HG03135 (cell line): ENCODE results near the gene ITGAD.
"Not testable (repeated sequence)": the region's sequence is repeated elsewhere in the genome, so short reads cannot be mapped to it uniquely, and the experiment has no call there.

Experiments
- ATAC-seq: cut with Tn5 transposase; IDR thresholded peaks from one replicate; pipeline ENCODE4 v1.9.1; 2021; ENCODE audit warnings: mild to moderate bottlenecking, moderate library complexity; ENCODE audit not compliant: unreplicated experiment

The ITGAD gene

DNA sequence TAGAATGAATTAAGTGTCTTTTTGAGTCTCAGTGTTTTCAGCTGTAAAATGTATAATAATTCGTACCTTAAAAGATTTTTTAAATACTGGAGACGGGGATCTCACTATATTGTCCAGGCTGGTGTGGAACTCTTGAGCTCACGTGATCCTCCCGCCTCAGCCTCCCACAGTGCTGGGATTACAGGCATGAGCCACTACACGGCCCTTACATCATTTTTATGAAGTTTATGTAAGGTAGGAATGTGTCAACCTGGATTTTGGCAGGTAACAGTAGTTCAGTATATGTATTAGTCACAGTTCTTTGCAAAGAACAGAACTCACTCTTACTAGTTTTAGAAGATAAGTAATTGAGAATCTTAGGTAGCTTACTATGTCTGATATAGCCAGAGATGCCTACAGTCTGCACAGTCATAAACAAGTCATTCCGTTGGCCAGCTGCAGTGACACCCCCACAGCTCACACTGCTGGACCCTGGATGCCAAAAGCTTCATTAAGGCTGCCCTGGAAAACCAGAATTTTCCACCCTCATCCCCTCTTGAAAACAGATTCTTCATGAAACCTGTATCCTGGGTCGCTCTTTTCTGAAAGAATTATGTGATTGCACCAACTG lies 35.6 kb downstream of the ITGAD start:
- ATAC-seq, result no peak

GRCh38 chr16:31429314-31429713 lies 36.2 kb downstream of the ITGAD start:
- no peak for ATAC-seq

GRCh38 chr16:31429796-31430195 lies 36.7 kb downstream of the ITGAD start:
- no peak for ATAC-seq

- no peak for ATAC-seq
These were observed 37.4 kb downstream of the ITGAD start for GRCh38 chr16:31430380-31431052.

DNA sequence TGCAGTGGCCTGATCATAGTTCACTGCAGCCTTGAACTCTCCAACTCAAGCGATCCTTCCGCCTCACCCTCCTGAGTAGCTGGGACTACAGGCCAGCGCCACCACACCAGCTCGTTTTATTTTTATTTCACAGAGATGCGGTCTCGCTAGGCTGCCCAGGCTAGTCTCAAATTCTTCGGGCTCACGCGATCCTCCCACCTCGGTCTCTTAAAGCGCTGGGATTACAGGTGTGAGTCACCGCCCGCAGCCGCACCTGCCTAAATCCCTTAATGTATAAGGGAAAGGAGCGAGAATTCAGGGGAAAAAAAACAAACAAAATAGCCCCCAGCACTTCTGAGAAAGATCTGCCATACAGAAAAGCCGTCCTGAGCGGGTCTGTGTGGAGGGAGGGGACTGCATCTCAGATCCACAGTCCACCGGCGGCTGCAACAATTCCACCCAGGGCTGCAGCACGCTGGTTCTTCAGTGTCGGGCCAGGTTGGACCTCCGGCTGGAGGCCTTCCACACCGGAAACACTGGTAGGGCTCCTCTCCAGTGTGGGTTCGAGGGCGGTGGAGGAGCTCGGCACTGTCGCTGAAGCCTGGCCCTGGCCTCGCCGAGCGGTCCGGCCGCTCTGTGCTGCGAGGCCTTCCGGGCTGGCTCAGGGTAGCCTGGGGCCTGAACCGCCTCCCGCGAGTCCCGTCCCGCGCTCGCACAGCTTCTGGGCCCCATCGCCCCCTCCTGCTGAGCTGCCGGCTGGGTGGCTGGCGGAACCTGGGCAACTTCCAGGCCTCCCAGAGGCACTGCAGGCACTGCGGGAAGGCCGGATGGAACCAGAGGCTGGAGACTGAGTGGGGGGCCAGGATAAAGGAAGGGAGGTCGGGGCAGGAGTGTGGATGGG lies 42.4 kb downstream of the ITGAD start:
- no peak for ATAC-seq

DNA sequence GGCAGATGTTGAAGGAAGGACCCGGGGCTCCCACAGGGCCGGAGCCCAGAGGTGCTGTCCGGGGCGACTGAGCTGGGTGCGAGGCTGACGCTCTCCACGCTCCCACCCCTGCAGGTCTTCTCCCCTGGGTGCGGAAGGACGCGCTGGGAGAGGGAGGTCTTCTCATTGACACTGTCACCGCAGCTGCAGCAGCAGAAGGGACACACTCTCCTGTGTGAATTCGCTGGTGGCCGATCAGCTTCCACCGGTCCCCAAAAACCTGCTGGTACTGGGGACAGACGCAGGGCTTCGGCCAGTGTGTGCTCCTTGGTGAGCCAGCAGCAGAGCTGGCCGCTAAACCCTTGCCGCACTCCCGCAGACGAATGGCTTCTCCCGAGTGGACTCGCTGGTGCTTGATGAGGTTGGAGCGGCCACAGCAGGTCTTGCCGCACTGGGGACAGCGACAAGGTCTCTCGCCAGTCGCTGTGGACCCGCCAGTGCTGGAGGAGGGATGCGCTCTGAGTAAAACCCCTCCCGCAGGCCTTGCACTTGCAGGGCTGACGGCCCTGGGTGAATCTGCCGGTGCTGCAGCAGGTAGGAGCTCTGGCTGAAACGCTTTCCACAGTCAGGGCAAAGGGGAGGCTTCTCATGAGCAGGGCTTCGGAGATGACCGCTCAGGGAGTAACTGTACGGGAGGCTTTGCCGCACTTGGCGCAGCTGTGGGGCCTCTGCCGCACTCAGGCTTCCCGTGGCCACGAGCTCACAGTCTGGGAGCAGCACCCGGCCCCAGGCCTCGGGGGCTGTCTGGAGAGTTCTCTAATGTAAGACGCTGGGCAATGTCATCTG lies 43.3 kb downstream of the ITGAD start:
- ATAC-seq, result no peak

DNA sequence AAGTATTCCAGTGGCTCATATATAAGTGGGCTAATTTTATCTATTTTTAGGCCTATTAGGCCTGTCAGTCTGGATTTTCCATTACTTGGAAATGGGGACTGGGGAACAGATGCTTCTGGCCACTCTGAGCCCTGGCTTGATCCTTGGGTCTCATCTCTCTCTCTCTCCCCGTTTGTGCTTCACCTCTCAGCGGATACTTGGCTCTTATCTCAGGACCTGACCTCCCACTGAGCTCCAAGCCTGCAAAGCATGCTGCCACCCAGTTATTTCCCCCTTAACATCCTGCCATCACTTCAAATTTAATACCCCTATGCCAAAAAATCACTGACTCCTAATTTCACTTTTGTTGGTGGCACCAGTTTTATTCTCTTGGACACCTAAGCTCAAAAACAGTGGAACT lies 45.3 kb downstream of the ITGAD start:
- ATAC-seq, result no peak

GRCh38 chr16:31439023-31439422 lies 45.9 kb downstream of the ITGAD start:
- not testable (repeated sequence) for ATAC-seq

GRCh38 chr16:31439519-31439918 lies 46.4 kb downstream of the ITGAD start:
- ATAC-seq, result no peak

GRCh38 chr16:31440516-31441184 lies 47.5 kb downstream of the ITGAD start:
- no peak for ATAC-seq

DNA sequence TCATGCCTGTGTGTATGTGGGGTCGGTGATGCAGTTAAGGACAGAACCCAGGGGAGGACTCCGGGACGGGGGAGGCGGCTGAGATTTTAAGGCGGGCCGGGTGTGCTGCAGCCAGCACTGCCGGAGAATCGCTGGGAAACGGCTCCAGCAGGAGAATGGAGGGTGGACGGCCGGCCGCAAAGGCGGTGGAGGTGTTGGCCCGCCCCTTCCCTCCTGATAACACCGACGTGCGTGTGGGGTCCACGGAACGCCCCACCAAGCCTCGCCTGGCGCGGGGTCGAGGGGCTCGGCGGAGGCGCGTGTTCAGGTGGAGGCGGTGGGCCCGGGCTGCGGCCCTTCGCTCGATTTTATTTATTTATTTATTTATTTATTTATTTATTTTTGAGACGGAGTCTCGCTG lies 48.8 kb downstream of the ITGAD start:
- no peak for ATAC-seq

DNA sequence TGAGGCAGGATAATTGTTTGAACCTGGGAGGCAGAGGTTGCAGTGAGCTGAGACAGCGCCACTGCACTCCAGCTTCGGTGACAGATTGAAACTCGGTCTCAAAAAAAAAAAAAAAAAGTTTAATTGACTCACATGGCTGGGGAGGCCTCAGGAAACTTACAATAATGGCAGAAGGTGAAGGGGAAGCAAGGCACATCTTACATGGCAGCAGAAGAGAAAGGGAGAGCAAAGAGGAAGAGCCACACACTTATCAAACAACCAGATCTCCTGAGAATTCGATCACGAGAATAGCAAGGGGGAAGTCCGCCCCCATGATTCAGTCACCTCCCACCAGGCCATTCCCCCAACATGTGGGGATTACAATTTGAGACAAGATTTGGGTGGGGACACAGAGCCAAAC lies 52.8 kb downstream of the ITGAD start:
- not testable (repeated sequence) for ATAC-seq

- no peak for ATAC-seq
These were observed 58.1 kb downstream of the ITGAD start for GRCh38 chr16:31451201-31451600.

DNA sequence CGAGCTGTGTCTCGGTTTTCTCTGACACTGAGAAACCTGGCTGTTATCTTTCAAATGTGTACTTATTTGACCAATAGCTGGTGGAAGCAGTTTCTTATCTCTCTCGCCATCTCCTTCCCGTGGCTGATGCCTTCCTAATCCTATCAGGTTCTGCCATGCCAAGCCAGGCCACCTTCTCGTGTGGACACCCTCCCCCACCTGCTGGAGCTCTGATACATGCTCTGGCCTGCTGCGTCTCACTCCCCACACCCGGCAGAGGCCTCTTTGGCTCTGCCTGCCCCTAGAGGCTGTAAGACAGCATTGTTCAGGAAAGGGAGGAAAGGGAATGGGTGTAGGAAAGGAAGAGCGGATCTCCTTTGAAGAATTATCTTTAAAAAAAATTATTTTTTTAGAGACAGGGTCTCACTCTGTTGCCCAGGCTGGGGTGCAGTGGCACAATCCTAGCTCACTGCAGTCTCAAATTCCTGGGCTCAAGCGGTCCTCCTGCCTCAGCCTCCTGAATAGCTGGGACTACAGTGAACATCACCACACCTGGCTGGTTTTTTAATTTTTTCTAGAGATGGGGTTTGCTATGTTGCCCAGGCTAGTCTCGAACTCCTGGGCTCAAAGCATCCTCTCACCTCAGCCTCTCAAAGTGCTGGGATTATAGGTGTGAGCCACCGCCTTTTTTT lies 58.7 kb downstream of the ITGAD start:
- ATAC-seq, result no peak

GRCh38 chr16:31452631-31453106 lies 59.5 kb downstream of the ITGAD start:
- no peak for ATAC-seq

DNA sequence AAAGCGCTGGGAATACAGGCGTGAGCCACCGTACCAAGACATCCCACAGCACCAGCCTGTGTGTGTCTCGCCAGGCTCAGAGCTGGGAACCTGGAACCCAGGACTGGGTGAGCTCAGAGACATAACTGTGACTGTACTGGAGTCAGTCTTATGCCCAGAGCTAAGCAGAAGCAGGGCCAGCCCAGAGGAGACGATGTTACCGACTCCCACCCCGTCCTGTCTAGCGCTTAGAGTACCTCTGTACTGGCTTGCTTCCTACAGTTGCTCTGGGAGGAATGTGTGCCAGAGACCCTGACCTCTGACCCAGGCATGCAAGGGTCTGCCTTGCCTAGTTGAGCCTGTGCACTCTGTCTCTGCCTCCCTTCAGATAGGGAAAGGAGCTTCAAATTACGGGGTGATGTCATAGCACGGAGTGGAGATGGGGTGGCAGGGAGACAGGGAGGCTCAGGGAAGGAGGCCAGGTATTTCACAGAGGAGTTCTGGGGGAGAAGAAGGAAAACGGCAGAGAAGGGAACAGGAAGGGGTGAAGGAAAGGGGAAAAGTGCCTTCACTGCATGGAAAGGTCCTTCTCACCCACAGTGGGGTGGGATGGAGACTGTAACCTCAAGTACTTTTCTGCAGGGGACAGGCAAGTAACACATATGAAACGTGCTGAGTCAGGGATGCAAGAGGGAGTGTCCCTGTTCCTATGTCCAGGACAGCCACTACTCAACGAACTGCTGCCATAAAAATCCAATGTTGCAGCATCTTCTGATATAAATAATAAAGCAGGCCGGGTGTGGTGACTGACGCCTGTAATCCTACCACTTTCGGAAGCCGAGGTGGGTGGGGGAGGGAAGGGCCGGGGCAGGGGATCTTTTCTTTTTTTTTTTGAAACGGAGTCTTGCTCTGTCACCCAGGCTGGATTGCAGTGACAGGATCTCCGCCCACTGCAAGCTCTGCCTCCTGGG lies 60.4 kb downstream of the ITGAD start:
- no peak for ATAC-seq

DNA sequence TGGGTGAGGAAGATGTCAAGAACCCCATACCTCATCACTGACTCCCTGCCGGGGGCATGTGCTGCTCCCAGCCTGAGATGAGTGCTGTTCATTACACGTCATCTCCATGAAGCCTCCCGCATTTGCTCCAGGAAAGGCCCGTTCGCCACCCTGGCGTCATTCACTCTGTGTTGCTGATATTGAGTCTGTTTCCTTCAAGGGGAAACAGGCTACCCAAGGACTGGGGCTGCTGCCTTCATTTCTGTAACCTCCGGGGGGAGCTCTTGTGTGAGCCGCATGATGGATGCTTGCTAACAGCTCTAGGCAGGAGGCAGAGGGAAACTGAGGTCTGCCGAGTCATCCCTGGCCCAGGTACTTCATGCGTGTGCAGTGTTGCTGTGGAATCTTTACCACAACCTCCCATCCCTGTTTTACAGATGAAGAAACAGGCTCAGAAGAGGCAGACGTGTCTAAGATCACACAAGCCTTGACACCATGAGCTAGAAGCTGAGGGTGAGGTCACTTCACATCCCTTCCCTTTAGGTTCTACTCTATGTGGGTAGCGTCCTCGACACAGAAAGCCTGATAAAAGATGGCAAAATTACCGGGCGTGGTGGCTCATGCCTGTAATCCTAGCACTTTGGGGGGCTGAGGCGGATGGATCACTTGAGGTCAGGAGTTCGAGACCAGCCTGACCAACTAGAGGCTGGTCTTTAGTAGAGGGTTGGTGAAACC lies 62.6 kb downstream of the ITGAD start:
- ATAC-seq, result no peak

DNA sequence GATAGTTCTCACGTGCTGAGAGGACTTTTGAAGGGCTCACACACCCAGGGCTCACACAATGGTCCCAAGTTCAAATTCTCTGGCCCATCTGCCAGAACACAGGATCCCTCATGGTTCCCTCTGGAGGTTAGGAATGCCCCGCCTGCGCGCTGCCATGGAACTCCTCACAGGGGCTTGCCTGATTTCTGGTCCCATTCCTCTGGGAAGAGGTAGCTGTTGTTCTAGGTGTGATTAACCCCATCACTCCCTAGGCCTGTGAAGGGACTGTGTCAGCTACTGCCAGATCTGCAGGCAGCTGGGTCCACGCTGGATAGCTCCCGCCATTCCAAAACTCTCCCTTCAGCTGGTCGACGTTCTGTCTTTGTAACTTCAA lies 63.8 kb downstream of the ITGAD start:
- ATAC-seq, result no peak
